Hepatocyte (in vitro differentiated cells): ENCODE data around the gene UBE2D2.
"Not testable (repeated sequence)": the region's sequence is repeated elsewhere in the genome, so short reads cannot be mapped to it uniquely, and the experiment has no call there.

Experiments
- EZH2 ChIP-seq: fragments of 200-600 bp; sonication (generic); IDR thresholded peaks from 2 replicates; pipeline ENCODE4 v1.6.1; 2016; ENCODE audit warnings: antibody characterized with exemption, mild to moderate bottlenecking, borderline replicate concordance
- EZH2phosphoT487 ChIP-seq: fragments of 200-600 bp; sonication (generic); IDR thresholded peaks from one replicate; pipeline ENCODE4 v1.6.1; 2018; ENCODE audit warnings: antibody characterized with exemption, mild to moderate bottlenecking, low read depth, moderate library complexity; ENCODE audit not compliant: unreplicated experiment, severe bottlenecking
- TF ChIP-seq, protein P1 (sequence below): fragments of 200-600 bp; sonication (generic); IDR thresholded peaks from 2 replicates; pipeline ENCODE4 v1.5.1; 2016; ENCODE audit warnings: antibody characterized with exemption, mild to moderate bottlenecking; ENCODE audit not compliant: poor library complexity

DNA sequence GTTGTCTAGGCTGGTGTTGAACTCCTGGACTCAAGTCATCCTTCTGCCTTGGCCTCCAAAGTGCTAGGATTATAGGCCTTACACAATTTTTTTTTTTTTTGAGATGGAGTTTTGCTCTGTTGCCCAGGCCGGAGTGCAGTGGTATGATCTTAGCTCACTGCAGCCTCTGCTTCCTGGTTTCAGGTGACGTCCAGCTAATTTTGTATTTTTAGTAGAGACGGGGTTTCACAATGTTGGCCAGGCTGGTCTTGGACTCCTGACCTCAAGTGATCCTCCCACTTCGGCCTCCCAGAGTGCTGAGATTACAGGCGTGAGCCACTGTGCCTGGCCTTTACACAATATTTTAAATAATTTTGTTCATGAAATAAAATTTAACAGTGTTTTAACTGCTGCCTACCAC, 21.0 kb downstream of the UBE2D2 start:
- TF ChIP-seq, protein P1, sequence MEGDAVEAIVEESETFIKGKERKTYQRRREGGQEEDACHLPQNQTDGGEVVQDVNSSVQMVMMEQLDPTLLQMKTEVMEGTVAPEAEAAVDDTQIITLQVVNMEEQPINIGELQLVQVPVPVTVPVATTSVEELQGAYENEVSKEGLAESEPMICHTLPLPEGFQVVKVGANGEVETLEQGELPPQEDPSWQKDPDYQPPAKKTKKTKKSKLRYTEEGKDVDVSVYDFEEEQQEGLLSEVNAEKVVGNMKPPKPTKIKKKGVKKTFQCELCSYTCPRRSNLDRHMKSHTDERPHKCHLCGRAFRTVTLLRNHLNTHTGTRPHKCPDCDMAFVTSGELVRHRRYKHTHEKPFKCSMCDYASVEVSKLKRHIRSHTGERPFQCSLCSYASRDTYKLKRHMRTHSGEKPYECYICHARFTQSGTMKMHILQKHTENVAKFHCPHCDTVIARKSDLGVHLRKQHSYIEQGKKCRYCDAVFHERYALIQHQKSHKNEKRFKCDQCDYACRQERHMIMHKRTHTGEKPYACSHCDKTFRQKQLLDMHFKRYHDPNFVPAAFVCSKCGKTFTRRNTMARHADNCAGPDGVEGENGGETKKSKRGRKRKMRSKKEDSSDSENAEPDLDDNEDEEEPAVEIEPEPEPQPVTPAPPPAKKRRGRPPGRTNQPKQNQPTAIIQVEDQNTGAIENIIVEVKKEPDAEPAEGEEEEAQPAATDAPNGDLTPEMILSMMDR, result not testable (repeated sequence)
- not testable (repeated sequence) for TF ChIP-seq EZH2phosphoT487, EZH2
